ENCODE measurements around the gene VAC14.

The VAC14 gene

DNA sequence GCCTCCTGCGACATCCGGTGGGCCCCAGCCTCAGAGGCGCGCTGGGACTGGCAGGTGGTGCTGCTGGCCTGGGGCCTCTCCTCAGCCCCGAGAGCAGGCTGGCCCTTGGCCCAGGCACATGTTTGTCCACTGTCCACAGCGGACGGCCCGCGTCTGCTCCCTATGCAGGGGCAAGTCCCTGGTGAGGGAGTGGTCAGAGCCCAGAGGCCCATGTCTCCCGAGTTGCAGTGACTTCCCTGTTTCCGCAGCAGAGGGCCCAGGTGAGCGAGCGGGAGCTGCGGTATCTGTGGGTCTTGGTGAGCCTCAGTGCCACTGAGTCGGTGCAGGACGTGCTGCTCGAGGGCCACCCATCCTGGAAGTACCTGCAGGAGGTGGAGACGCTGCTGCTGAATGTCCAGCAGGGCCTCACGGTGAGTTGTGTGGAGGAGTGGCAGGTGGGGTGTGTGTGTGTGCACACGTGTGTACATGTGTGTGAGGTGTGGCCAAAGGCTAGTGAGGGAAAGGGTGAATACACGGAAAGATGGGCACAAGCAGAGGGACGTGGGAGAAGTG is 144.2 kb downstream of the VAC14 start (continued):
- TF ChIP-seq, protein P1, sequence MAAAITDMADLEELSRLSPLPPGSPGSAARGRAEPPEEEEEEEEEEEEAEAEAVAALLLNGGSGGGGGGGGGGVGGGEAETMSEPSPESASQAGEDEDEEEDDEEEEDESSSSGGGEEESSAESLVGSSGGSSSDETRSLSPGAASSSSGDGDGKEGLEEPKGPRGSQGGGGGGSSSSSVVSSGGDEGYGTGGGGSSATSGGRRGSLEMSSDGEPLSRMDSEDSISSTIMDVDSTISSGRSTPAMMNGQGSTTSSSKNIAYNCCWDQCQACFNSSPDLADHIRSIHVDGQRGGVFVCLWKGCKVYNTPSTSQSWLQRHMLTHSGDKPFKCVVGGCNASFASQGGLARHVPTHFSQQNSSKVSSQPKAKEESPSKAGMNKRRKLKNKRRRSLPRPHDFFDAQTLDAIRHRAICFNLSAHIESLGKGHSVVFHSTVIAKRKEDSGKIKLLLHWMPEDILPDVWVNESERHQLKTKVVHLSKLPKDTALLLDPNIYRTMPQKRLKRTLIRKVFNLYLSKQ (tag by site-specific recombination; IDR thresholded peaks at IDR 0.05; ENCODE audit: borderline replicate concordance): no peak

DNA sequence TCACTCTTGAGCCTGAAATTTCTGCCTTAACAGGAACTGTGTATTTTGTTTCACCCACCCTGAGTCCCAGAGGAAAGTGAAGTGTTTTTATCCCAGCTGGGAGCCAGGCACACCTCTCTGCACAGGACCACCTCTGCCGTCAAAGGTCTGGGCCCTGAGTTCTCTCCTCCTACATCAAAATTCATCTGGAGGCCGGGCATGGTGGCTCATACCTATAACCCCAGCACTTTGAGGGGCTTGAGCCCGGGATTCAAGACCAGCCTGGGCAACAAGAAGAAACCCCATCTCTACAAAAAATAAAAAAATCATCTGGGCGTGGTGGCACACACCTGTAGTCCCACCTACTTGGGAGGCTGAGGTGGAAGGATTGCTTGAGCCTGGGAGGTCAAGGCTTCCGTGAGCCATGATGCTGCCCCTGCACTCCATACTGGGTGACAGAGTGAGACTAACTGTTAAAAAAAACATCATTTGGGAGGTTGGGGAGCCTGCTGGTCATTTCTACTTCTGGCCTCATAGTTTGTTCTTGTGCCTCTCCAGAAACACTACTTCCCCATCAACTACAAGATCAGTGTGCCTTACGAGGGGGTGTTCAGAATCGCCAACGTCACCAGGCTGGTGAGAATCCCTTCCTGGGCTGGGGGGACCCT is 144.8 kb downstream of the VAC14 start:
- CTCF ChIA-PET: interaction anchor here (0.6 to 1.5 kb wide), 3 partner anchors 77 to 404 kb away, joined by 3 to 4 read pairs (median 3); no protein-coding TSS in a partner anchor
- POLR2A ChIA-PET: no interaction called here

More for the DNA sequence above, 144.8 kb downstream of the VAC14 start:
- no peak overlapping the region for H3K27ac ChIP-seq (ENCODE audit: extremely low read depth, low read depth, low read length)
- no peak overlapping the region for H3K4me3 ChIP-seq (ENCODE audit: low read depth, low read length)
- TF ChIP-seq, protein P2, sequence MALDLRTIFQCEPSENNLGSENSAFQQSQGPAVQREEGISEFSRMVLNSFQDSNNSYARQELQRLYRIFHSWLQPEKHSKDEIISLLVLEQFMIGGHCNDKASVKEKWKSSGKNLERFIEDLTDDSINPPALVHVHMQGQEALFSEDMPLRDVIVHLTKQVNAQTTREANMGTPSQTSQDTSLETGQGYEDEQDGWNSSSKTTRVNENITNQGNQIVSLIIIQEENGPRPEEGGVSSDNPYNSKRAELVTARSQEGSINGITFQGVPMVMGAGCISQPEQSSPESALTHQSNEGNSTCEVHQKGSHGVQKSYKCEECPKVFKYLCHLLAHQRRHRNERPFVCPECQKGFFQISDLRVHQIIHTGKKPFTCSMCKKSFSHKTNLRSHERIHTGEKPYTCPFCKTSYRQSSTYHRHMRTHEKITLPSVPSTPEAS (tag by site-specific recombination; IDR thresholded peaks at IDR 0.05): no peak
- no peak for TF ChIP-seq ZNF223 (tag by site-specific recombination; IDR thresholded peaks at IDR 0.05)
- no peak for TF ChIP-seq ZNF670 (tag by site-specific recombination; IDR thresholded peaks at IDR 0.05; ENCODE audit: low read depth)
- TF ChIP-seq, protein P3, sequence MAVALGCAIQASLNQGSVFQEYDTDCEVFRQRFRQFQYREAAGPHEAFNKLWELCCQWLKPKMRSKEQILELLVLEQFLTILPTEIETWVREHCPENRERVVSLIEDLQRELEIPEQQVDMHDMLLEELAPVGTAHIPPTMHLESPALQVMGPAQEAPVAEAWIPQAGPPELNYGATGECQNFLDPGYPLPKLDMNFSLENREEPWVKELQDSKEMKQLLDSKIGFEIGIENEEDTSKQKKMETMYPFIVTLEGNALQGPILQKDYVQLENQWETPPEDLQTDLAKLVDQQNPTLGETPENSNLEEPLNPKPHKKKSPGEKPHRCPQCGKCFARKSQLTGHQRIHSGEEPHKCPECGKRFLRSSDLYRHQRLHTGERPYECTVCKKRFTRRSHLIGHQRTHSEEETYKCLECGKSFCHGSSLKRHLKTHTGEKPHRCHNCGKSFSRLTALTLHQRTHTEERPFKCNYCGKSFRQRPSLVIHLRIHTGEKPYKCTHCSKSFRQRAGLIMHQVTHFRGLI (tag by site-specific recombination; IDR thresholded peaks at IDR 0.05): no peak
- no peak for TF ChIP-seq ZNF311 (tag by site-specific recombination; IDR thresholded peaks at IDR 0.05; ENCODE audit: borderline replicate concordance)
- TF ChIP-seq, protein P4, sequence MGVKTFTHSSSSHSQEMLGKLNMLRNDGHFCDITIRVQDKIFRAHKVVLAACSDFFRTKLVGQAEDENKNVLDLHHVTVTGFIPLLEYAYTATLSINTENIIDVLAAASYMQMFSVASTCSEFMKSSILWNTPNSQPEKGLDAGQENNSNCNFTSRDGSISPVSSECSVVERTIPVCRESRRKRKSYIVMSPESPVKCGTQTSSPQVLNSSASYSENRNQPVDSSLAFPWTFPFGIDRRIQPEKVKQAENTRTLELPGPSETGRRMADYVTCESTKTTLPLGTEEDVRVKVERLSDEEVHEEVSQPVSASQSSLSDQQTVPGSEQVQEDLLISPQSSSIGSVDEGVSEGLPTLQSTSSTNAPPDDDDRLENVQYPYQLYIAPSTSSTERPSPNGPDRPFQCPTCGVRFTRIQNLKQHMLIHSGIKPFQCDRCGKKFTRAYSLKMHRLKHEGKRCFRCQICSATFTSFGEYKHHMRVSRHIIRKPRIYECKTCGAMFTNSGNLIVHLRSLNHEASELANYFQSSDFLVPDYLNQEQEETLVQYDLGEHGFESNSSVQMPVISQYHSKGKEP (tag by site-specific recombination; IDR thresholded peaks at IDR 0.05): no peak
- TF ChIP-seq ZBTB1 (tag by site-specific recombination; IDR thresholded peaks at IDR 0.05): no peak
- TF ChIP-seq ZSCAN30 (tag by site-specific recombination; IDR thresholded peaks at IDR 0.05): no peak
- TF ChIP-seq ZNF416 (tag by site-specific recombination; IDR thresholded peaks at IDR 0.05): no peak
- no peak for TF ChIP-seq ZNF707 (tag by site-specific recombination; IDR thresholded peaks at IDR 0.05)
- TF ChIP-seq ZNF302 (tag by site-specific recombination; IDR thresholded peaks at IDR 0.05; ENCODE audit: low read depth): no peak
- no peak for TF ChIP-seq TSHZ1 (tag by site-specific recombination; IDR thresholded peaks at IDR 0.05; ENCODE audit: borderline replicate concordance)
- TF ChIP-seq, protein P5, sequence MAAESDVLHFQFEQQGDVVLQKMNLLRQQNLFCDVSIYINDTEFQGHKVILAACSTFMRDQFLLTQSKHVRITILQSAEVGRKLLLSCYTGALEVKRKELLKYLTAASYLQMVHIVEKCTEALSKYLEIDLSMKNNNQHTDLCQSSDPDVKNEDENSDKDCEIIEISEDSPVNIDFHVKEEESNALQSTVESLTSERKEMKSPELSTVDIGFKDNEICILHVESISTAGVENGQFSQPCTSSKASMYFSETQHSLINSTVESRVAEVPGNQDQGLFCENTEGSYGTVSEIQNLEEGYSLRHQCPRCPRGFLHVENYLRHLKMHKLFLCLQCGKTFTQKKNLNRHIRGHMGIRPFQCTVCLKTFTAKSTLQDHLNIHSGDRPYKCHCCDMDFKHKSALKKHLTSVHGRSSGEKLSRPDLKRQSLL (tag by site-specific recombination; IDR thresholded peaks at IDR 0.05): no peak
- no peak for TF ChIP-seq ZNF701 (tag by site-specific recombination; IDR thresholded peaks at IDR 0.05)
- no peak for TF ChIP-seq ZNF112 (tag by site-specific recombination; IDR thresholded peaks at IDR 0.05)
- no peaks in the 10 kb centered on the region for H3K4me1 ChIP-seq (ENCODE audit: control insufficient read depth, insufficient read depth, low read length)
- H3K36me3 ChIP-seq (ENCODE audit: control insufficient read depth in 2 of 2, insufficient read depth in 1 of 2, low read length in 2 of 2): no peaks in the 10 kb centered on the region
- H3K9me3 ChIP-seq (ENCODE audit: control insufficient read depth, insufficient read depth, low read depth, low read length): no peaks in the 10 kb centered on the region

All from HEK293 (cell line).